Progenitor cell of endocrine pancreas (in vitro differentiated cells): ENCODE data around the gene PSMD5. TPM values are rescaled to one million over a fixed set of nuclear protein-coding genes. Genes with fewer than 3 reads are reported as not detected.
A peak's percentile ranks its signal among the peaks of the same experiment; 100 is the strongest.

Experiments
- DNase-seq: peaks from one replicate; pipeline ENCODE4 v3.0.0; 2021; ENCODE audit warnings: low spot score; ENCODE audit not compliant: unreplicated experiment
- H3K27ac Mint-ChIP-seq: 2 replicates; pipeline ENCODE4 v1.8.0; 2021; ENCODE audit warnings: mild to moderate bottlenecking, moderate library complexity, mixed read lengths
- H3K27me3 Mint-ChIP-seq: 2 replicates; pipeline ENCODE4 v1.8.0; 2021; ENCODE audit warnings: mixed read lengths
- H3K36me3 Mint-ChIP-seq: 2 replicates; pipeline ENCODE4 v1.8.0; 2022; ENCODE audit warnings: mixed read lengths; ENCODE audit not compliant: insufficient read depth
- H3K4me1 Mint-ChIP-seq: 2 replicates; pipeline ENCODE4 v1.8.0; 2021; ENCODE audit warnings: low read depth, mixed read lengths
- H3K4me3 Mint-ChIP-seq: 2 replicates; pipeline ENCODE4 v1.8.0; 2021; ENCODE audit warnings: low read depth, mild to moderate bottlenecking, moderate library complexity, mixed read lengths
- H3K9me3 Mint-ChIP-seq: 2 replicates; pipeline ENCODE4 v1.8.0; 2021; ENCODE audit warnings: low read depth, mixed read lengths
- total RNA-seq: library from RNA; stranded (reverse); gene quantifications from 2 replicates; pipeline ENCODE4 v1.2.1, GENCODE V29; 2021
- TF ChIP-seq, protein P1 (sequence below): fragments of 200-600 bp; sonication (generic); IDR thresholded peaks from one replicate; pipeline ENCODE4 v1.5.0; 2021; ENCODE audit warnings: antibody characterized with exemption, mild to moderate bottlenecking; ENCODE audit not compliant: unreplicated experiment

Gene PSMD5
- total RNA-seq, 1 donor from 2014 or later: 50.1 TPM

DNA sequence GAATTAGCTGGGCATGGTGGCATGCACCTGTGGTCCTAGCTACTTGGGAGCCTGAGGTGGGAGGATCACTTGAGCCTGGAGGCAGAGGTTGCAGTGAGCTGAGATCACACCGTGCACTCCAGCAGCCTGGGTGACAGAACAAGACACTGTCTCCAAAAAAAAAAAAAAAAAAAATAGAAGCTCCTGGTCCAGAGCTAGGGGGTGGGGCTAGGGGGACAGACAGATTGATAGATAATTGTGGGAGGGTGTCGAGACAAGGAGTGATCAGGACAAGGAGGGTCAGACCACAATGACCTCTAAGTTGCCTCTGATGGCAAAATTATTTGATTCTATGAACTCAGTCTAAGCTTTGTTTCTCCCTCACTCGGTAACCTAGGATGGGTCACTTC is 40.9 kb upstream of the PSMD5 start:
- TF ChIP-seq, protein P1, sequence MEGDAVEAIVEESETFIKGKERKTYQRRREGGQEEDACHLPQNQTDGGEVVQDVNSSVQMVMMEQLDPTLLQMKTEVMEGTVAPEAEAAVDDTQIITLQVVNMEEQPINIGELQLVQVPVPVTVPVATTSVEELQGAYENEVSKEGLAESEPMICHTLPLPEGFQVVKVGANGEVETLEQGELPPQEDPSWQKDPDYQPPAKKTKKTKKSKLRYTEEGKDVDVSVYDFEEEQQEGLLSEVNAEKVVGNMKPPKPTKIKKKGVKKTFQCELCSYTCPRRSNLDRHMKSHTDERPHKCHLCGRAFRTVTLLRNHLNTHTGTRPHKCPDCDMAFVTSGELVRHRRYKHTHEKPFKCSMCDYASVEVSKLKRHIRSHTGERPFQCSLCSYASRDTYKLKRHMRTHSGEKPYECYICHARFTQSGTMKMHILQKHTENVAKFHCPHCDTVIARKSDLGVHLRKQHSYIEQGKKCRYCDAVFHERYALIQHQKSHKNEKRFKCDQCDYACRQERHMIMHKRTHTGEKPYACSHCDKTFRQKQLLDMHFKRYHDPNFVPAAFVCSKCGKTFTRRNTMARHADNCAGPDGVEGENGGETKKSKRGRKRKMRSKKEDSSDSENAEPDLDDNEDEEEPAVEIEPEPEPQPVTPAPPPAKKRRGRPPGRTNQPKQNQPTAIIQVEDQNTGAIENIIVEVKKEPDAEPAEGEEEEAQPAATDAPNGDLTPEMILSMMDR: no peak
- no peak for DNase-seq
- Mint-ChIP-seq H3K4me1 (no peaks in the 10 kb centered on the region), H3K36me3 (no peaks in the 10 kb centered on the region), H3K27ac (no peak overlapping the region), H3K27me3 (peaks cover 21% of the 10 kb centered on the region), H3K4me3 (no peak overlapping the region), H3K9me3 (no peaks in the 10 kb centered on the region)

DNA sequence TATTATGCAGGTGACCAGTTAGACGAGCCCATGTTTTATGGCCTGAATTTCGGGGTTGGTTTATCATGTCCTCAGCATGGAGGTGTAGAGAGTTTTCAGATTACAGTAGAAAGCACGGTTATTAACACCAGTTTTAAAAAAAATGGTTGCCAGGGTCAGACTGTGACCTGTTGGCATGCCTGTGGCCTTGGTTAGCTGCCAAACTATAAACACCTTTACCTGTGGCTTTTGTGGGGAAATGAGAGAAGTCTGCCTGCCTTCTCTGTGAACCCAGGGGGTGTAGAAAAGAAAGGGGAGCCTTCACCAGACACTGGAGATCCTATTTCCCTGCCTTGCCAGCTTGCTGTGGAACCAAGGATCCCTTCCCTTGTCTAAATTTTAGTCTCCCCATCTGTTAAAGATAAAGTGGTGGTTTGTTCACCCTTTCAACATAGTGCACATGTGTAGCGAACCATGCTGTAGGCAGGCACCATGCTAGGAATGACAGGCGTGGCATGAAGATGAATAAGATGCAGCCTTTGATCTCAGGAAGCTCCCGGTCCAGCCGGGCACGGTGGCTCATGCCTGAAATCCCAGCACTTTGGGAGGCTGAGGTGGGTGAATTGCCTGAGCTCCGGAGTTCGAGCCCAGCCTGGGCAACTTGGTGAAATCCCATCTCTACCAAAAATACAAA is 40.3 kb upstream of the PSMD5 start:
- Mint-ChIP-seq H3K9me3 (no peaks in the 10 kb centered on the region), H3K4me3 (no peak overlapping the region), H3K36me3 (no peaks in the 10 kb centered on the region), H3K27ac (no peak overlapping the region), H3K27me3 (peaks cover 26% of the 10 kb centered on the region), H3K4me1 (no peaks in the 10 kb centered on the region)
- no peak for DNase-seq
- TF ChIP-seq, protein P1: no peak

DNA sequence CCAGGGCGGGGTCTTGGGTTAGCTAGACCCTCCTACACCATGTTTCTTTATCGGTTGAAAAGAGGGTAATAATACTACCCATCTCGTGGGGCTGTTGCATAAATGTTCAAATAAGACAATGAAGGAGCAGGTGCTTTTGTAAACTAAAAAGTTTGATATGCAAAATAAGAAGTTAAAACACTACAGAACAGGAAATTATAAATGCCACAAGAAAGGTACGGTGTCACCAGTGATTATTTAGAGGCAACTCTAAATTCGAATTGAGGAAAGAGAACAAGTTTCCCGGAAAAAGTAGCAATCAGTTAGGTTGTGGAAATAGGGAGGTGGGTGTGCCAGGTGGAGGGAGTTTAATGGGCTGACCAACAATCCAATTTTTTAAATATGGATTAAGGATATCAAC is 36.7 kb upstream of the PSMD5 start:
- Mint-ChIP-seq H3K4me1 (peaks cover 8% of the 10 kb centered on the region), H3K4me3 (no peak overlapping the region), H3K27me3 (peaks cover 37% of the 10 kb centered on the region), H3K27ac (no peak overlapping the region), H3K9me3 (no peaks in the 10 kb centered on the region), H3K36me3 (no peaks in the 10 kb centered on the region)
- DNase-seq: no peak
- TF ChIP-seq, protein P1: no peak

DNA sequence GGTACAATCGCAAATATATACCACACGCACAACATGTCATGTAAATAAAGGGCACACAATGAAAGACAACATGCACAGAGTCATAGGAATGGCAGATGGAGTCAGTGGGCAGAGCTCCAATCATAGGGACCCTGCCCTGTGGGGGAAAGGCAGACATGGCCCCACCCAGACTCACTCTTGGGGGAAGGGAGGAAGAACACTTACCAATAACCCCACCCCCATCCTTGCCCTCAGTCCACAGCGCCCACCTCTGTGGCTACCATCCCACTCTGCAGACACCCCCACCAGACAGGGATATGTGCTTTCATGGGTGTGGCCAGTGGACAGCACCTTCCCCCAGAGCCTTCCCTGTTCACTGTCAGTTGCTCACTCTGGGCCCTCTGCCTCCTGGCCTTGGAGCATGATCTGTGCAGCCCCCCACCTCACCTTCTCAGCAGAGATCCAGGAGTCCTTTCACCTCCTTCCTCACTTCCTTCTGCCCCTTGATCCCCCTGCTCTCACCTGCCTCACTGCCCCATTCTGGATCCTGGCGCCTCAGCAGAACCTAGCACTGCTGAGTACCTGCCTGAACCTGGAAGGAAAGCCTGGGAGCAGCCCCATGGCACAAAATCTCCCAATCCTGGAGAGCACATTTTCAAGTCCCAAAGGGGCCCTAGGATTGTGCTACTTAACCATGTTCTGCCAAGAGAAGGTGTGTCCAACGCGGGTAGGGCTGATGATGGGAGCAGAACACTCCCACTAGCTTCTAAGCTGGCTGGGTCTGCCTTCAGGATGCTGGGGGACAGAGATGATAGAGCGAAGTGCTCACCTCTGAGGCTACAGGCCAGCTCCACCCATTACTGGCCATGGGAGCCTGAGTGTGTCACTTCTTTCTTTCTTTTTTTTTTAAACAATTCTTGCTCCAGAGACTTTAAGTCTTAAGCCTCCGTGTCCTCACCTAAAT is 35.7 kb upstream of the PSMD5 start:
- no peak overlapping the region for H3K27ac Mint-ChIP-seq
- H3K9me3 Mint-ChIP-seq: no peaks in the 10 kb centered on the region
- no peak for DNase-seq
- peaks cover 12% of the 10 kb centered on the region for H3K4me1 Mint-ChIP-seq
- TF ChIP-seq, protein P1: no peak
- H3K27me3 Mint-ChIP-seq: peaks cover 37% of the 10 kb centered on the region
- H3K36me3 Mint-ChIP-seq: no peaks in the 10 kb centered on the region
- H3K4me3 Mint-ChIP-seq: peak overlapping the region; percentile 89

DNA sequence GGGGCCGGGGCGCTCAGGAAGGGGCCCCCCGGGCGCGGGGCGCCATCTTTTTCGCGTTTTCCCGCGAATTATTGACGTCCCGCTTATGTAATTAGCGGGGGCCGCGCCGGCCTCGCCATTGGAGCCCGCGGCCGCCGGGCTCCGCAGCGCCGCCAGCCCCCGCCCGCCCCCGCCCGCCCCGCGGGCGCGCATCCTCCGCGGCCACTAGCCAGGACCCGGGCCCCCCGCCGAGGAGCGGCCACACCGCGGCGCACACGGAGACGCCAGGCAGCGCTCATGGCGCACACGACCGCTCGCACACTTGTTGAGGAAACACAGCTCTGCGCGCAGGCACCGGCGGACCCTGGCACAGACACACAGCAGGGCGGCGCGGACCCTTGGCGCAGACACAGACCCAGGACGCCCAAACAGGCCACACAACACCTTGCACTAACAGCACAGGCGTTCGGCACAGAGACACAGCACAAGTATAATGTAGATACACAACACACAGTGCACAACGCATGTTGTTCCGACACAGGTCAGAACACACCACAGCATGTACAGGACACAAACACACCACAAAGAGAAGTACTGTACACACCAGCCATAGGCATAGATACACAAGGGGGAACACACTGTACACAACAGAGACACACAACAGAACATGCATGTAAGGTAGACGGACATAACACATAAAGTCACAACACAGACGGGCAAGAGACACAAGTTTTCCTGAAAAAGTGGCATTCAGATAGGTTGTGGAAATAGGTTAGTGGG is 34.7 kb upstream of the PSMD5 start:
- H3K27me3 Mint-ChIP-seq: peaks cover 37% of the 10 kb centered on the region
- H3K9me3 Mint-ChIP-seq: no peaks in the 10 kb centered on the region
- DNase-seq: peak; percentile 47
- H3K27ac Mint-ChIP-seq: peak overlapping the region; percentile 75
- TF ChIP-seq, protein P1: no peak
- peaks cover 14% of the 10 kb centered on the region for H3K4me1 Mint-ChIP-seq
- peak overlapping the region; percentile 89 for H3K4me3 Mint-ChIP-seq
- H3K36me3 Mint-ChIP-seq: no peaks in the 10 kb centered on the region
